HEK293 (cell line): ENCODE measurements around the gene MVB12B.

Source experiments
- CTCF ChIA-PET: fragments of 350-600 bp; formaldehyde crosslinking; extraction: SDS; loops from one replicate; lab custom pipeline; 2021; ENCODE audit warnings: antibody characterized with exemption; lab: Yijun Ruan, JAX
- POLR2A ChIA-PET: fragments of 300-600 bp; formaldehyde crosslinking; extraction: SDS; loops from one replicate; lab custom pipeline; 2020; ENCODE audit warnings: antibody characterized with exemption, inconsistent platforms; lab: Yijun Ruan, JAX
- H3K27ac ChIP-seq: fragments of 200-500 bp; sonication (Bioruptor generic); 2 replicates; pipeline ENCODE4 v1.5.1; 2014; ENCODE audit warnings: low read depth, low read length, control low read depth, inconsistent platforms; ENCODE audit errors: extremely low read depth
- H3K36me3 ChIP-seq, 2 experiments: fragments of 200-500 bp in 1 of 2; sonication (Bioruptor generic) in 1 of 2; 1 replicate in 1 of 2; 2 replicates in 1 of 2; pipeline ENCODE4 v1.5.1; 2014 to 2017; ENCODE audit warnings: inconsistent platforms in 2 of 2, low read length in 2 of 2; ENCODE audit not compliant: control insufficient read depth in 2 of 2, insufficient read depth in 1 of 2
- H3K4me1 ChIP-seq: fragments of 200-500 bp; sonication (Bioruptor generic); 2 replicates; pipeline ENCODE4 v1.5.1; 2014; ENCODE audit warnings: mild to moderate bottlenecking, low read length, inconsistent platforms; ENCODE audit not compliant: control insufficient read depth, insufficient read depth
- H3K4me3 ChIP-seq: 2 replicates; pipeline ENCODE4 v1.5.1; 2011; ENCODE audit warnings: low read depth, mild to moderate bottlenecking, control low read depth, low read length, moderate library complexity
- H3K9me3 ChIP-seq: fragments of 200-500 bp; sonication (Bioruptor generic); 2 replicates; pipeline ENCODE4 v1.5.1; 2014; ENCODE audit warnings: low read depth, low read length, inconsistent platforms; ENCODE audit not compliant: control insufficient read depth, insufficient read depth
- GLI4 ChIP-seq: fragments of 450-650 bp; formaldehyde crosslinking; IDR thresholded peaks from 2 replicates; pipeline ENCODE4 v1.5.1; 2016; ENCODE audit warnings: missing biosample characterization, missing genetic modification characterization
- GLIS1 ChIP-seq: fragments of 450-650 bp; formaldehyde crosslinking; IDR thresholded peaks from 2 replicates; pipeline ENCODE4 v1.5.1; 2016; ENCODE audit warnings: missing biosample characterization, missing genetic modification characterization
- GLIS2 ChIP-seq: fragments of 450-650 bp; formaldehyde crosslinking; IDR thresholded peaks from 2 replicates; pipeline ENCODE4 v1.5.1; 2016; ENCODE audit warnings: missing biosample characterization, missing genetic modification characterization
- REPIN1 ChIP-seq: fragments of 450-650 bp; formaldehyde crosslinking; IDR thresholded peaks from 2 replicates; pipeline ENCODE4 v1.5.1; 2017; ENCODE audit warnings: missing biosample characterization, missing genetic modification characterization, low read depth
- SCRT1 ChIP-seq: fragments of 450-650 bp; formaldehyde crosslinking; IDR thresholded peaks from 2 replicates; pipeline ENCODE4 v1.5.1; 2016; ENCODE audit warnings: missing biosample characterization, missing genetic modification characterization, borderline replicate concordance
- SETDB1 ChIP-seq: IDR thresholded peaks from one replicate; pipeline ENCODE4 v1.6.1; 2017; ENCODE audit warnings: mild to moderate bottlenecking, low read length, moderate library complexity, mixed read lengths; ENCODE audit not compliant: insufficient read length
- ZFP3 ChIP-seq: fragments of 450-650 bp; formaldehyde crosslinking; IDR thresholded peaks from 2 replicates; pipeline ENCODE4 v1.5.1; 2016; ENCODE audit warnings: low read depth, missing biosample characterization, missing genetic modification characterization
- ZNF121 ChIP-seq: fragments of 450-650 bp; formaldehyde crosslinking; IDR thresholded peaks from 2 replicates; pipeline ENCODE4 v1.5.1; 2016; ENCODE audit warnings: missing biosample characterization, missing genetic modification characterization
- ZNF18 ChIP-seq: fragments of 450-650 bp; formaldehyde crosslinking; IDR thresholded peaks from 2 replicates; pipeline ENCODE4 v1.5.1; 2016; ENCODE audit warnings: missing biosample characterization, missing genetic modification characterization
- ZNF302 ChIP-seq: fragments of 450-650 bp; formaldehyde crosslinking; IDR thresholded peaks from 2 replicates; pipeline ENCODE4 v1.5.1; 2016; ENCODE audit warnings: missing biosample characterization, missing genetic modification characterization, low read depth
- ZNF433 ChIP-seq: fragments of 450-650 bp; formaldehyde crosslinking; IDR thresholded peaks from 2 replicates; pipeline ENCODE4 v1.5.1; 2016; ENCODE audit warnings: missing biosample characterization, missing genetic modification characterization, low read depth
- ZNF501 ChIP-seq: fragments of 450-650 bp; formaldehyde crosslinking; IDR thresholded peaks from 2 replicates; pipeline ENCODE4 v1.5.1; 2016; ENCODE audit warnings: missing biosample characterization, missing genetic modification characterization
- ZNF510 ChIP-seq: fragments of 450-650 bp; formaldehyde crosslinking; IDR thresholded peaks from 2 replicates; pipeline ENCODE4 v1.5.1; 2018; ENCODE audit warnings: mild to moderate bottlenecking, missing genetic modification characterization, missing biosample characterization; ENCODE audit not compliant: insufficient replicate concordance
- ZNF558 ChIP-seq: fragments of 450-650 bp; formaldehyde crosslinking; IDR thresholded peaks from 2 replicates; pipeline ENCODE4 v1.5.1; 2016; ENCODE audit warnings: missing biosample characterization, missing genetic modification characterization
- ZNF580 ChIP-seq: fragments of 450-650 bp; formaldehyde crosslinking; IDR thresholded peaks from 2 replicates; pipeline ENCODE4 v1.5.1; 2016; ENCODE audit warnings: missing biosample characterization, missing genetic modification characterization
- ZNF677 ChIP-seq: fragments of 450-650 bp; IDR thresholded peaks from 2 replicates; pipeline ENCODE4 v1.5.0; 2018; ENCODE audit warnings: missing biosample characterization, mild to moderate bottlenecking, missing genetic modification characterization, moderate library complexity
- ZSCAN4 ChIP-seq: fragments of 450-650 bp; formaldehyde crosslinking; IDR thresholded peaks from 2 replicates; pipeline ENCODE4 v1.5.1; 2017; ENCODE audit warnings: missing biosample characterization, missing genetic modification characterization
- TF ChIP-seq, protein P1 (sequence below): fragments of 450-650 bp; formaldehyde crosslinking; IDR thresholded peaks from 2 replicates; pipeline ENCODE4 v1.5.1; 2016; ENCODE audit warnings: missing biosample characterization, missing genetic modification characterization

Gene MVB12B

GRCh38 chr9:126383406-126384046 lies 56.9 kb downstream of the MVB12B start (continued):
- TF ChIP-seq, protein P1, sequence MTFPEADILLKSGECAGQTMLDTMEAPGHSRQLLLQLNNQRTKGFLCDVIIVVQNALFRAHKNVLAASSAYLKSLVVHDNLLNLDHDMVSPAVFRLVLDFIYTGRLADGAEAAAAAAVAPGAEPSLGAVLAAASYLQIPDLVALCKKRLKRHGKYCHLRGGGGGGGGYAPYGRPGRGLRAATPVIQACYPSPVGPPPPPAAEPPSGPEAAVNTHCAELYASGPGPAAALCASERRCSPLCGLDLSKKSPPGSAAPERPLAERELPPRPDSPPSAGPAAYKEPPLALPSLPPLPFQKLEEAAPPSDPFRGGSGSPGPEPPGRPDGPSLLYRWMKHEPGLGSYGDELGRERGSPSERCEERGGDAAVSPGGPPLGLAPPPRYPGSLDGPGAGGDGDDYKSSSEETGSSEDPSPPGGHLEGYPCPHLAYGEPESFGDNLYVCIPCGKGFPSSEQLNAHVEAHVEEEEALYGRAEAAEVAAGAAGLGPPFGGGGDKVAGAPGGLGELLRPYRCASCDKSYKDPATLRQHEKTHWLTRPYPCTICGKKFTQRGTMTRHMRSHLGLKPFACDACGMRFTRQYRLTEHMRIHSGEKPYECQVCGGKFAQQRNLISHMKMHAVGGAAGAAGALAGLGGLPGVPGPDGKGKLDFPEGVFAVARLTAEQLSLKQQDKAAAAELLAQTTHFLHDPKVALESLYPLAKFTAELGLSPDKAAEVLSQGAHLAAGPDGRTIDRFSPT, result no peak

- H3K4me3 ChIP-seq, result no peak overlapping the region
- H3K4me1 ChIP-seq, result no peaks in the 10 kb centered on the region
- H3K27ac ChIP-seq, result no peak overlapping the region
- peaks cover 3 to 29% of the 10 kb centered on the region in 2 experiments; a peak in 2 of 3 replicates for H3K36me3 ChIP-seq
- H3K9me3 ChIP-seq, result no peaks in the 10 kb centered on the region
- ChIA-PET POLR2A (no interaction called here), CTCF (interaction anchor here (0.6 to 1.4 kb wide), 3 partner anchors 11 to 127 kb away, joined by 3 read pairs; no protein-coding TSS in a partner anchor)
- TF ChIP-seq ZNF433 (no peak), ZNF580 (tag by site-specific recombination) (no peak), ZNF121 (tag by site-specific recombination) (no peak), SETDB1 (no peak), REPIN1 (tag by site-specific recombination) (no peak), SCRT1 (tag by site-specific recombination) (no peak), ZNF510 (tag by site-specific recombination) (no peak)
- TF ChIP-seq, protein P1, result no peak
- TF ChIP-seq, all 188 proteins: peak for 0
Measured at GRCh38 chr9:126384926-126385325, 58.3 kb downstream of the MVB12B start.

DNA sequence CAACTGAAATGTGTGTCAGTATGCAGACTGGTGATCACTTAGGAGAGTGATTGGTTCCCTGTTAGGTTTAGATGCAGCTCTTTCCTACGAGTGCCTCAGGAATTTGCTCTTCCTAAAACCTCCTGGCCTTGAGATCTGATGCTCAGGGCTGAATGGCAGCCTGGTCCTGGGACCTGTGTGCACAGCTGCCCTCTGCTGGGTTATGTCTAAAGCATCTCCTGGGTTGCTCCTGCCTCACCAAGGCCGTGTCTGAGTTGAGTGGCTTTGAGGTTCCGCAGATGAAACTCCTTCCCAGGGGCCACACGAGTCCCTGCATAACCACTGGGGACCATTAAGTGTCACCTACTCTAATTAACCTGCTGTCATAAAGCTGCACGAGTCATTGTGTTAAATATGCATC lies 59.5 kb downstream of the MVB12B start:
- CTCF ChIA-PET, result interaction anchor here (0.6 to 5.0 kb wide), 6 partner anchors 10 to 92 kb away, joined by 3 to 27 read pairs (median 5); no protein-coding TSS in a partner anchor

More for the DNA sequence above, 59.5 kb downstream of the MVB12B start:
- Histone ChIP-seq H3K27ac (no peak overlapping the region), H3K4me1 (no peaks in the 10 kb centered on the region), H3K9me3 (no peaks in the 10 kb centered on the region), H3K4me3 (no peak overlapping the region), H3K36me3 (peaks cover 3 to 34% of the 10 kb centered on the region in 2 experiments; a peak in 2 of 3 replicates)
- TF ChIP-seq GLIS2 (tag by site-specific recombination) (no peak), ZFP3 (no peak), ZSCAN4 (no peak), ZNF558 (no peak), GLIS1 (tag by site-specific recombination) (no peak), ZNF677 (tag by site-specific recombination) (no peak), GLI4 (no peak), ZNF501 (tag by site-specific recombination) (no peak), ZNF18 (tag by site-specific recombination) (no peak), ZNF302 (tag by site-specific recombination) (no peak)
- POLR2A ChIA-PET, result interaction anchor here (0.6 kb wide), 1 partner anchor 102 kb away, joined by 5 read pairs; no protein-coding TSS in a partner anchor
